HepG2 (cell line): ENCODE measurements around the gene MAN1A1.

Experiments used
- JUND ChIP-seq: sonication (generic); formaldehyde crosslinking; IDR thresholded peaks from 2 replicates; pipeline ENCODE4 v1.8.0; 2022; ENCODE audit warnings: mild to moderate bottlenecking, missing genetic modification reagents
- KAT7 ChIP-seq: IDR thresholded peaks from 2 replicates; pipeline ENCODE4 v1.6.1; 2018; ENCODE audit warnings: borderline replicate concordance, missing compliant biosample characterization
- TBP ChIP-seq: sonication (generic); formaldehyde crosslinking; IDR thresholded peaks from 2 replicates; pipeline ENCODE4 v1.5.0; 2020; ENCODE audit warnings: missing genetic modification reagents
- ZBTB1 ChIP-seq: sonication (generic); formaldehyde crosslinking; IDR thresholded peaks from 2 replicates; pipeline ENCODE4 v1.4.0; 2020; ENCODE audit warnings: missing genetic modification reagents, borderline replicate concordance
- ZNF264 ChIP-seq: sonication (generic); formaldehyde crosslinking; IDR thresholded peaks from 2 replicates; pipeline ENCODE4 v1.4.0; 2020; ENCODE audit warnings: missing genetic modification reagents
- ZNF777 ChIP-seq: sonication (generic); formaldehyde crosslinking; IDR thresholded peaks from 2 replicates; pipeline ENCODE4 v1.4.0; 2020; ENCODE audit warnings: missing genetic modification reagents

DNA sequence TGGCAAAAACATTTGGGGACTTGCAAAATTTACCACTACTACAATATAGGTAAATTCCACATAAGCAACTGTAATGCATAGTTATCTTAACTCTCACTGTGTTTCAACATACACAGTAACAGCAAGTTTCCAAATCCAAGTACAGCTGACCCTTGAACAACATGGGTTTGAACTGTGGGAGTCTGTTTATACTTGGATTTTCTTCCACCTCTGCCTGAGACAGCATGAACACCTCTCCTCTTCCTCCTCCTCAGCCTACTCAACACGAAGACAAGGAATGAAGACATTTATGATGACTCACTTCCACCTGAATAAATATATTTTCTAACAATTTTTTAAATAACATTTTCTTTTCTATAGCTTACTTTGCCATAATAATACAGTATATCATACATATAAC is 25.6 kb downstream of the MAN1A1 start:
- TF ChIP-seq ZNF777 (CRISPR knock-in tag) (no peak), ZBTB1 (no peak), JUND (CRISPR knock-in tag) (no peak), ZNF264 (no peak), TBP (CRISPR knock-in tag) (no peak), KAT7 (no peak)
